CD4-positive, alpha-beta T cell treated with Interleukin-15 for 4 hours (primary cell): ENCODE data around the gene TSC22D4.
"Not testable (repeated sequence)": the region's sequence is repeated elsewhere in the genome, so short reads cannot be mapped to it uniquely, and the experiment has no call there.

ENCODE experiments used
- DNase-seq: peaks from one replicate; pipeline ENCODE4 v3.0.0-alpha.2; 2020; ENCODE audit warnings: low spot score

TSC22D4 gene

DNA sequence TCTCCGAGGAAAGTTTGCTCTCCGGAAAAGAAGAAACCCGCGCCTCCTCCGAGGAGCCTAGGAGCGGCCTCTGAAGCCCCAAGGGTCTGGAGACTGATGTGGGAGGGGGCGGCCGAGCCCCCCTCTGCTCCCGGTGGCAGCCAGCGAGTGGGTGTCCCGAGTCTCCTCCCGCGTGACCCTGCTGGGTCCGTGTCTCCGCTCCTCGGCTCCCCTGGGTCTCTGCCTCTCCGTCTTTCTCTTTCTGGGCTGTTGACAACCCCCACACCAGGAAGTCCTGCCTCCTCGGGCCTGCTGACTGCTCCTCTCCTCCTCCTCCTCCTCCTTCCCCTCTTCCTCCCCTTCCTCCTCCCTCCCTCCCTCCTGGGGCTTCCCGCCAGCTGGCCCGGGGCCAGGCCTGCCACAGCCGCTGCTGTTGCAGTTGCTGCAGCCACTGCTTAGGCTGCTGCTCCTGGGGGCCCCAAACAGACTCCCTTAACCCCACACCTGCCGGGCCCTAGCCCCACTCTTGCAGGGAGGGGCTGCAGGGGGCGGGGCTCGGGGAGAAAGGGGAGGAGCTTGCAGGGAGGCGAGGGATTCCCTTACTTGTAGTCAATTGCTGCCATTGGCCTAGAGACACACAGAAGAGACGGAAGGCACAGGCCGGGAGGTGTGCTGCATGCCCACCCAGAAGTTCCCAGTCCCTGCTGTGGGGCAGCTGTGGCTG lies at the start of gene TSC22D4:
Gene TSC22D4 (minus strand): TSS at position 257 of the 703 bp plus-strand sequence. CDS start 1,176 bp downstream, outside the sequence.
- DNase-seq: peak; percentile 94

DNA sequence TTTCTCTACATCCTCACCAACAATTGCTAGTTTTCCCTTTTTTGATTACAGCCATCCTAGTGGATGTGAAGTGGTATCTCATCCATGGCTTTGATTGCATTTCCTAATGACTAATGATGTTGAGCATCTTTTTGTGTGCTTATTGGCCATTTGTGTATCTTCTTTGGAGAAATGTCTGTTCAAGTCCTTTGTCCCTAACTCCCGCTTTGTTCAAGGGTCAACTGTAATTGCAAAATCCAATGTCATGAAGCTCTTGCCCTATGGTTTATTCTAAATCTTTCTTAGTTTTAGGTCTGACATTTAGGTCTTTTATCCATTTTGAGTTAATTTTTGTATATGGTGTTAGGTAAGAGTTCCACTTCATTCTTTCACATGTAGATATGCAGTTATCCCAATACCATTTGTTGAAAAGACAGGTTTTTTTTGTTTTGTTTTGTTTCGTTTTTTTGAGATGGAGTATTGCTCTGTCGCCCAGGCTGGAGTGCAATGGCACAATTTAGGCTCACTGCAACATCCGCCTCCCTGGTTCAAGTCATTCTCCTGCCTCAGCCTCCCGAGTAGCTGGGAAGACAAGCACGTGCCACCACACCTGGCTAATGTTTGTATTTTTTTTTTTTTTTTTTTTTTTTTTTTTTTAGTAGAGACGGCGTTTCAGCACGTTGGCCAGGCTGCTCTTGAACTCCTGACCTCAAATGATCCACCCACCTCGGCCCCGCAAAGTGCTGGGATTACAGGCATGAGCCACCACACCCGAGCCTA lies 49.3 kb upstream of the TSC22D4 start:
- not testable (repeated sequence) for DNase-seq

DNA sequence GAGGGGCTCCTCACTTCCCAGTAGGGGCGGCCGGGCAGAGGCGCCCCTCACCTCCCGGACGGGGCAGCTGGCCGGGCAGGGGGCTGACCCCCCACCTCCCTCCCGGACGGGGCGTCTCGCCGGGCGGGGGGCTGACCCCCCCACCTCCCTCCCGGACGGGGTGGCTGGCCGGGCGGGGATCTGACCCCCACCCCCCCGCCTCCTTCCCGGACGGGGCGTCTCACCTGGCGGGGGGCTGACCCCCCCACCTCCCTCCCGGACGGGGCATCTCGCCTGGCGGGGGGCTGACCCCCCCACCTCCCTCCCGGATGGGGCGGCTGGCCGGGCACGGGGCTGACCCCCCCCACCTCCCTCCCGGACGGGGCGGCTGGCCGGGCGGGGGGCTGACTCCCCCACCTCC lies 44.2 kb upstream of the TSC22D4 start:
- not testable (repeated sequence) for DNase-seq

DNA sequence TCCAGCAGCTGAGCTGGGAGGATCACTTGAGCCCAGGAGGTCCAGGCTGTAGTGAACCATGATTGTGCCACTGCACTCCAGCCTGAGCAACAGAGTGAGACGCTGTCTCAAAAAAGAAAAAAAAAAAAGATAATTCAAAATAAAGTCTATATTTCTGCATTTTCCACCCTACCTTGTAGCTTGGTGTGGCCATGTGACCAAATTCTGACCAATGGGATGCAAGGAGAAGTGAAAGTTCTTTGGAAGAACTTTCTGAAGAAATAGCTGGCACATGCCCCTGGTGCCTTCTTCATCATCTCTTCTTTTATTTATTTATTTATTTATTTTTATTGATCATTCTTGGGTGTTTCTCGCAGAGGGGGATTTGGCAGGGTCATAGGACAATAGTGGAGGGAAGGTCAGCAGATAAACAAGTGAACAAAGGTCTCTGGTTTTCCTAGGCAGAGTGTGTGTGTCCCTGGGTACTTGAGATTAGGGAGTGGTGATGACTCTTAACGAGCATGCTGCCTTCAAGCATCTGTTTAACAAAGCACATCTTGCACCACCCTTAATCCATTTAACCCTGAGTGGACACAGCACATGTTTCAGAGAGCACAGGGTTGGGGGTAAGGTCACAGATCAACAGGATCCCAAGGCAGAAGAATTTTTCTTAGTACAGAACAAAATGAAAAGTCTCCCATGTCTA lies 43.0 kb upstream of the TSC22D4 start:
- not testable (repeated sequence) for DNase-seq

DNA sequence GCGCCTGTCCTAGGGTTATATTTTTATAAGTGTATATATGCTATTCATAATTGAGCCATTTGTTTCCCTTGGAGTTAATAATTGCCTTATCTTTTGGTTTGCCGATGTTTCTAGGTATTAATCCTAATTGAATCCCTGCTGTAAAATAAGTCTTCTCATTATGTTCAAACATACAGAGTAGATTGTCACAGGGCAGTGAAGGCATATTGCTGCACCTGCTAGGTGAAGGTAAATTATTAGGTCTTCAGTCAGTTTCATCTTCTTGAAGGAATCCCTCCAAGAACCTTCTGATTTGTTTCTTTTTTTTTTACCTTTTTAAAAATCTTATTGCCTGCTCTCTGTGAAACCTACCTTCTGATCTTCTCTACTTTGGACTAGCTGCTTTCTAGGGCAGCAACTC lies 42.1 kb upstream of the TSC22D4 start:
- no peak for DNase-seq

DNA sequence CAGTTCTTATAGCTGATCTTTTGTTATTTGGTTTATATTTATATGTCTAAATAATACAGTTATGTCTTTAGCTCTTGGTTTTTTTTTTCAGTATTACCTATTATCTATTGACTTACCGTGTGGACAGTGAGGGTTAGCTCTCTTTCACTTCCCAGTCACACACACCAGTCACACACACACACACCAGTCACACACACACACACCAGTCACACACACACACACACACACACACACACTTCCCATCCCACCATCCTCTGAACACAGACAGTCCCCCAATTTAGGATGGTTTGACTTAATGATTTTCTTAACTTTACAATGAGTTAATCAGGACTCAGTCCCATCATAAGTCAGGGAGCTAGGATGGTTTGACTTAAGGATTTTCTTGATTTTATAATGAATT lies 41.1 kb upstream of the TSC22D4 start:
- DNase-seq: no peak

DNA sequence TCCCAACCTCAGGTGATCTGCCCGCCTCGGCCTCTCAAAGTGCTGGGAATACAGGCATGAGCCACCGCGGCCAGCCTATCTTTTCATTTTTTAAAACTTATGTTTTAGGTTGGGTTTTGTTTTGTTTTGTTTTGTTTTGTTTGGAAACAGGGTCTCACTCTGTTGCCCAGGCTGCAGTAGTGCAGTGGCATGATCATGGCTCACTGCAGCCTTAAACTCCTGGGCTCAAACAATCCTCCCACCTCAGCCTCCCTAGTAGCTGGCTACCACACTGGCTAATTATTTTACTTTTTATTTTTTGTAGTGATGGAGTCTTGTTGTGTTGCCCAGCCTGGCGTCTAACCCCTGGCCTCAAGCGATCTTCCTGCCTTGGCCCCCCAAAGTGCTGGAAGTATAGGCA lies 40.6 kb upstream of the TSC22D4 start:
- DNase-seq: no peak

DNA sequence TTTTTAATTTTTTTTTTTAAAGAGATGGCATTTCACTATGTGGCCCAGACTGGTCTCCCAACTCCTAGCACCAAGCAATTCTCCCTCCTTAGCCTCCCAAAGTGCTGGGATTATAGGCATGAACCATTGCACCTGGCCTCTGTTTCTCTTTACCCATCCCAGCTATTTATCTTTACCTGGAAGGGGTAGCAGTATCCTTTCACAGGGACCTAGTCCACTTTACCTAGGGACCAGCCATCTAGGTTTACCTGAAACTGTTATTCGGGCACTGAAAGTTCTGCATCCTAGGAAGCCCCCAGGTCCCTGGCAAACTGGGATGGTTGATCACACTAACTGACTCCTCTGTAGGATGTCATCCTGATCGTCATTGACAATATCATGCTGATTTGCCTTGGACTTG lies 38.3 kb upstream of the TSC22D4 start:
- no peak for DNase-seq

DNA sequence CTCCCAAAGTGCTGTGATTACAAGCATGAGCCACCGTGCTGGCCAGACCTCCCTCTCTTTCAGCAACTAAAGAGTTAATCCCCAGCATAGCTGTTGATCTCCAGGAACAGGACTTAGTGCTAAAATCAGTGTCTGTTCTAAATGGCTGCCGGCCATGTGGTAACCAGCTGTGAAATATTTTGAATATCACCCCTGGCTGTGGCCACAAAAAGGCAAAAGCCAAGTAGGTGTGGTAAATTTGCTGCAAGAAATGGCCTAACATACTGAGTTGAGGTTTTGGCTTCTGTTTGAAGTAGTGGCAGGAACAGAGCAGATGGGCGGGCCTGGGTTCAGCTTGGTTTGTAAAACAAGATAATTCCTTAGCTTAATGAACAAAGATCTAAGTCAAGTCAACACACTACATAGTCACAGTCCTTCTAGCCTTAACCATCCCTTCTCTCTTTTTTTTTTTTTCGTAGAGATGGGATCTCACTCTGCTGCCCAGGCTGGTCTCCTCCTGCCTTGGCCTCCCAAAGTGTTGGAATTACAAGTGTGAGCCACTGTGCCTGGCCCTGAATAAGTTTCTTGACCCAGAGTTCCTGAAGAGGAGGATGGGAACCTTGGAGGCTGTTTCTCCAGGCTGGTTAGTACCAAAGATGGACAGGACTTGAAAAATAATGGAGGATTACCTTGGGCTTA lies 37.3 kb upstream of the TSC22D4 start:
- peak; percentile 70 for DNase-seq

DNA sequence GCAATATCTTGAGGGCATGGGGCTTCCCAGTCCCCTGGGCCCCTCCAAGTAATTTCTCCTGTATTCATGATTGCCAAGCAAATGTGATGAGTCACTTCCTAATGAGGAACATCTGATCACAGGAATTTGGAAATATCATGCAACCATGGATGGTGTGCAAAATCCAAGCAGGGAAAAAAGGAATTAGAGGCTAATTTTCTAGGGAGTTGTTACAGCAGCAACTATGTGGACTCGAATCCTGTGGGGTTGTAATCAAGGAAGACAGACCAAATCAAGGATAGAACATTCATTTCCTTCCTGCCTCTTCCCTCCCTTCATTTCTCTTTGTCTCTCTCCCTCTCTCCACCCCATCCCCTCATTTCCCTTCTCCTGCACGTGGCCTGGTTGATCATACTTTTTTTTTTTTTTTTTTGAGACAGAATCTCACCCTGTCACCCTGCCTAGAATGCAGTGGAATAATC lies 36.1 kb upstream of the TSC22D4 start:
- DNase-seq: no peak

DNA sequence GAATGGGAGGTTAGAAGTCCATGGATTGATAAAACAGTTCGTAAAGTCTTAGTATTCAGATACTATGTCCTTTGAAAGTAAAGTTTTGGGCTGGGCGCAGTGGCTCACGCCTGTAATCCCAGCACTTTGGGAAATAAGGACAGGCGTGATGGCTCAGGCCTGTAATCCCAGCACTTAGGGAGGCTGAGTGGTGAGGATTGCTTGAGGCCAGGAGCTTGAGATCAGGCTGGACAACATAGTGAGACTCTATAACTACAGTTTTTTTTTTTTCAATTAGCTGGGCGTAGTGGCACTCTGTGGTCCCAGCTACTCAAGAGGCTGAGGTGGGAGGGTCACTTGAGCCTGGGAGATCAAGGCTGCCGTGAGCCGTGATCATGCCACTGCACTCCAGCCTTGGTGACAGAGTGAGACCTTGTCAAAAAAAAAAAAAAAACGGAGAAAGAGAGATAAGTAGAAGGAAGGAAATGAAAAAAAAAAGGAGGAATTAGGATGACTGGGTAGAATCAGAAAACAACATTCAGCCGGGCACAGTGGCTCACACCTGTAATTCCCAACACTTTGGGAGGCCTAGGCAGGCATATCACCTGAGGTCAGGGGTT lies 34.3 kb upstream of the TSC22D4 start:
- DNase-seq: no peak

DNA sequence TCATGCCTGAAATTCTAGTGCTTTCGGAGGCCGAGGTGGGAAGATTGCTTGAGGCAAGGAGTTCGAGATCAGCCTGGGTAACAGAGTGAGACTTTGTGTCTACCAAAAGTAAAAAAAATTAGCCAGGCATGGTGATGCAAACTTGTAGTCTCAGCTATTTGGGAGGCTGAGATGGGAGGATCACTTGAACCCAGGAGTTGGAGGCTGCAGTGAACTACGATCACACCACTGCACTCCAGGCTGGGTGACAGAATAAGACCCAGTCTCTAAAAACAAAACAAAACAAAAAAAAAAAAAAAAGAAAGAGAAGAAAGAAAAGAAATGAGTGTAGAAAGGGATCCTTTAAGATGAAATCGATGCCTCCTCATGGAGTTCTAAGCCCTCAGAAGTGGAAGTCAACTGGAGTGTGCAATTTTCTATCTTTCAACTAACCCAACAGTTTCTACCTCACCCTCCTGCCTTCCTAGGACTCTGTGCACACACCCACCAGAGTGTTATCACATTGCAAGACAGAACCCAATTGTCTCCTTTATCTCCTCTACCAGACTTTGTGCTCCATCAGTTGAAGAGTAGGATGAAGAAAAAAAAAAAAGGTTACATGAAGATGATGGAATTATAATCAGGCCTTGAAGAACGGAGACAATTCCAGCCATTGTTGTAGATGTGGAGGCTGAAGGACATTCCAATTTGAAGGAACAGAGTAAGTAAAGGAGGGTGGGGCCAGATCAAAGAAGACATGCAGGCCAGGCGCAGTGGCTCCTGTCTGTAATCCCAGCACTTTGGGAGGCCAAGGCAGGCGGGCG lies 31.6 kb upstream of the TSC22D4 start:
- DNase-seq: no peak

DNA sequence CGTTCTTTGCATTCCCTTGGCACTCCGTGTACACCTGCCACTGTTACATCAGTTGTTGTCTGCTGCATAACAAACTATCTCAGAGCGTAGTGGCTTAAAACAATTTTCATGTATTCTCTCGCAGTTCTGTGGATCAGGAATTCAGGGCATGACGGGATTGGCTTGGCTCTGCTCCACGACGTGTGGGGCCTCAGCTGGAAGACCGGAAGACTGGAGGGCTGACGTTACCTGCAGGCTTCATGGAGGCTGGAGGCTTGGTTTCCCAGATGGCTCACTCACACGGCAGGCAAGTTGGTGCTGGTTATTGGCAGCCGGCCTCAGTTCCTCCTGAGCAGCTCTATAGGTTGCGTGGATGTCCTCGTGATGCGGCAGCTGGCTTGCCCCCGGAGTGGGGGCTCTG lies 30.2 kb upstream of the TSC22D4 start:
- DNase-seq: no peak

DNA sequence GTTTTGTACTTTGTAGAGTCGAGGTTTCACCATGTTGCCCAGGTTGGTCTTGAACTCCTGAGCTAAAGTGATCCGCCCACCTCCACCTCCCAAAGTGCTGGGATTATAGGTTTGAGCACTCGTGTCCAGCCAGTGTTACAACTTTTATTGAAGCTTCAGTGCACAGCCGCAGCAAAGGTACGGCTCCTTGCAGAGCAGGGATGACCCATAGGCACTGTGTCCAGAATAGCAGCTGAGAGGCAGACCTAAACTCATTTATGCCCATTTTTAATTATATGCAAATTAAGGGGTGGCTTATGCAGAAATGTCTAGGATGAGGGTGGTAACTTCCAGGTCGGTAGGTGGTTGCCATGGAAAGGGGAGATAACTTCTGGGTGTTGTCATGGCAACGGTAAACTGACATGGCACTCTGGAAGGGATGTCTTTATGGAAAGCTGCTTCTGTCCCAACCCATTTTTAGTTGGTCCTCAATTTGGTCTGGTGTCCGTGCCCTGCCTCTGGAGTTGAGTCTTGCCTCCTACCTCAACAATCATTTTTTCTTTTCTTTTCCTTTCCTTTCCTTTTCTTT lies 27.4 kb upstream of the TSC22D4 start:
- DNase-seq: no peak

DNA sequence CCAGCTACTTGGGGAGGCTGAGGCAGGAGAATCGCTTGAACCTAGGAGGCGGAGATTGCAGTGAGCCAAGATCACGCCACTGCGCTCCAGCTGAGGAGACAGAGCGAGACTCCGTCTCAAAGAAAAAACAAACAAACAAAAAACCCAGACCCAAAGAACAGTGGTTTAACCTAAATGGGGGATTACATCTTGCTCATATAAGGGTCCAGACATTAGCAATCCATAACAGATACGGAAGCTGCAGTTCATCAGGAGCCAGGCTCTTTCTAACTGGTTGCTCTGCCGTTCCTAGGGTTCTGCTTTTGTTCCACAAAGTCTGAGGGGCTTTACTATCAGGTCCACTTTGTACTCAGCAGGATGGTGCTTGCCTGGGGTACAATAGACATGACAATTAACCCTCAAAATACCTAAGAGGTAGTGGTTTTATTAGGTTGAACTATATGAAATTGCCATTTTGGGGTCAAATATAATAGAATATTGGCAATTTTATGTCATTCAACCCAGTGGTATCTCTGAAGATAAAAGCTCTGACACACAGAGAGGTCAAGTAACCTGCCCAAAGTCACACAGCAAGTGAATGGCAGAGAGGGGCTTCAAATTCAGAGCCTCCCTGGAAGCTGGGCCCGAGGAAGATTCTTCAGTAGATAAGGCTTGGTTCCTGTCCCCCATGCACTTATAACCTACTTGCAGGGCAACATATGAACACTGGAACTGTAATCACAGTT lies 26.0 kb upstream of the TSC22D4 start:
- DNase-seq: no peak

DNA sequence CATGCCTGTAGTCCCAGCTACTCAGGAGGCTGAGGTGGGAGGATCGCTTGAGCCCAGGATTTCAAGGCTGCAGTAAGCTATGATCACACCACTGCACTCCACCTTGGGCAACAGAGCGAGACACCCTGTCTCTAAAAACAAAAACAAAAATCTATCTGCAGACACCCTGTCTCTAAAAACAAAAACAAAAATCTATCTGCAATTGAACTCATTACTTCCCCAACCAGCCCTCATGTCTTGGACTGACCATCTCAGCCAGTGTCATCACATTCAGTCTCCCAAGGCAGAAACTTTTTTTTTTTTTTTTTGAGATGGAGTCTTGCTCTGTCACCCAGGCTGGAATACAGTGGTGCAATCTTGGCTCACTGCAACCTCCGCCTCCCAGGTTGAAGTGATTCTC lies 25.0 kb upstream of the TSC22D4 start:
- not testable (repeated sequence) for DNase-seq

DNA sequence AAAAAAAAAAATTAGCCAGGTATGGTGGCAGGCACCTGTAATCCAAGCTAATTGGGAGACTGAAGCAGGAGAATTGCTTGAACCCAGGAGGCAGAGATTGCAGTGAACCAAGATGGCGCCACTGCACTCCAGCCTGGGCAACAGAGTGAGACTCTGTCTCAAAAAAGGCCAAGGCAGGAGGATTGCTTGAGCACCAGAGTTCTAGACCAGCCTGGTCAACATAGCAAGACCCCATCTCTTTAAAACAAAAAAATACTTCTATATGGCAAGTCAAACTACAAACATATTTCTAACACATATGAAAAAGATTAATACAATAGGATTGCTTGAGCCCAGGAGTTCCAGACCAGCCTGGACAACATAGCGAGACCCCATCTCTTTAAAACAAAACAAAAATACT lies 21.7 kb upstream of the TSC22D4 start:
- not testable (repeated sequence) for DNase-seq

DNA sequence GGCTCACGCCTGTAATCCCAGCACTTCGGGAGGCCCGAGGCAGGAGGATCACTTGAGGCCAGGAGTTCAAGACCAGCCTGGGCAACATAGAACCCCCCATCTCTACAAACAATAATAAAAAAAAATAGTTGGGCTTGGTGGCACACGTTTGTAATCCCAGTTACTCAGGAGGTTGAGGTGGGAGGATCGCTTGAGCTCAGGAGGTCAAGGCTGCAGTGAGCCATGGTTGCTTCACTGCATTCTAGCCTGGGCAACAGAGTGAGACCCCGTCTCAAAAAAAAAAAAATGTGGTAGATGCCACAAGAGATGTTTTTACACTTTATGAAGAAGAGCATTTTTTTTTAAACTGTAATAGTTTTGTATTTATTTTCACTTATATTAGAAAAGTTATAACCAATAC lies 17.5 kb upstream of the TSC22D4 start:
- DNase-seq: no peak

DNA sequence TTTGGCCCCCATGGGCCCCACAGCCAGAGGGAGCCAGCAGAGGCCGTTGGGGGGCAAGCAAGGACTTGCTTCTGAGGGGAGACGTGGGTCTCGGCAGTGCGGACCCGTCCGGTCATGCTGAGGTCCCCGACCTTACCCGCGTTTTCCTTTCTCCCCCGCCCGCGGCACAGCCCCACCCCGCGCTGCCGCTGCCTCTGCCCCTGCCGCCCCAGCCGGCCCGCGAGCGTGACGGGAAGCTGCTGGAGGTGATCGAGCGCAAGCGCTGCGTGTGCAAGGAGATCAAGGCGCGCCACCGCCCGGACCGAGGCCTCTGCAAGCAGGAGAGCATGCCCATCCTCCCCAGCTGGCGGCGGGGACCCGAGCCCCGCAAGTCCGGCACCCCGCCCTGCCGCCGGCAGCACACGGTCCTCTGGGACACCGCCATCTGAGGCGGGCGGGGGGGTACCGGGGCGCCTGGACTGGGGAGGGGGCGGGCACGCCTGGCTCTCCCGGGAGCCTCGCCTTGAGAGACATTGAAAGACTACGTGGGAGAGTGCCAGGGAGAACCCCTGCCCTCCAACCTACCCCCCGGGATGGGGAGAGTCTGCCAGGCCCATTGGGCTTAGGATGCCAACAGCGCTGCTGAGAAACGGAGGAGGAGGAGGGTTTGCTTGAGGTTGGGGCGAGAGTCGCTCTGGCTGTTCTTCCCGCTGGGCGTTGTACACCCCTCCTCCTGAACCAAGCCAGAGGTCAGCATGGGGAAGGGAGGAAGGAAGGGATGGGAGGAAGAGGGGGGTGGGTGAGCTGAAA lies 14.7 kb upstream of the TSC22D4 start:
- DNase-seq: peak; percentile 53
